ENCODE results near the gene KTN1.
A peak's percentile ranks its signal among the peaks of the same experiment; 100 is the strongest.

KTN1 gene

DNA sequence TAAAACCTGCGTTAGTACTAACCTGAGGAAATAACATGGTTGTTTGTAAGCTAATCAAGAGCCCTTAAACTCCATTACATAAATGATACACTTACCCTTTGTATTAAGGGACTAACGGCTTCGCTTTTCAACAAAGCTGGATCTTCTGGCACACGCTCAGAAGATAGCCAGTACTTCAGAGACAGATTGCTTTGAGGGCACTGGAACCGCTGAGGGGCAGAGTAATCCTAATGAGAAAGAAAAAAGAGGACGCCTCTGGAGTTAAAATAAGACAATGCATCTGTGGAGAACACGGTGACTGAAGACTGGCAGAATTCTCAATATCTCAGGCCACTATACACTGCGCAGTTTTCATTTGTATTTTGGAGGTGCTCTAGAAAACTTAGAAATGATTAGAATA, 1.5 kb upstream of the KTN1 start:
- DNase-seq = no peak

GRCh38 chr14:55580470-55581341, 699 bp downstream of the KTN1 start:
- no peak for DNase-seq

DNA sequence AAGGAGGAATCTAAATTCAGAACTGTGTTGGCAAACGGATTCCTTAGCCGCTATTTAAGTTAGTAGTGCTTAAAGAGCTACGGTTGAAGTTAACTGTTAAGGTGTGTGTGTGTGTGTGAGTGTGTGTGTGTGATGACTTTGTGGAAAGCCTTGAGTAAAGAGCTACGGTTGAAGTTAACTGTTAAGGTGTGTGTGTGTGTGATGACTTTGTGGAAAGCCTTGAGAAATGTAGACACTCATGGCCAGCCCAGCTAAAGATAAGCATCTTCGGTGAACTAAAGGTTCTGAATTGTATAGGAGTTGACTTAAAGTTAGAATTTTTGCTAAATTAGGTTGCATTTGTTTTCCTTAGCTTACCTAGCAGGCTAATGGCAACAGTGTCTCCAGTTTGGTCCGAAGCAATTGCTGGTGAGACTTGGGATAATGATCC, 1.4 kb downstream of the KTN1 start:
- no peak for DNase-seq

DNA sequence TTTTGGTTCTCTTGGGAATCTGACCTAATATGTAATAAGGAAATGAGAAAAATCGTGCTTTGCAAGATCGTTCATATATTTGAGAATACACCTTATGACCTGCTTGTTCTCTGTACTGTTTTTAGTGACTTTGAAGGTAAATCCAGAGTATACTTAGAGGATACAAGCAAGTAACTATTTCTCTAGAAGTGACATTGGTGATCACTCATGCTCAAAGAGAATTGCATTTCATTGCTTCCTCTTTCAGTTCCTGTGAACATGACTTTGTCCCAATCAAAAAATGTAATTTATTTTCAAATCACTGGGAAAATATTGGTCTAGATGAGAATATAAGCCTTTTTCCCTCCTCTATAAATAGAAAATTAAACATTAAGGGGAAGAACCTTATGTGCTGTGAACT, 2.7 kb downstream of the KTN1 start:
- no peak for DNase-seq

DNA sequence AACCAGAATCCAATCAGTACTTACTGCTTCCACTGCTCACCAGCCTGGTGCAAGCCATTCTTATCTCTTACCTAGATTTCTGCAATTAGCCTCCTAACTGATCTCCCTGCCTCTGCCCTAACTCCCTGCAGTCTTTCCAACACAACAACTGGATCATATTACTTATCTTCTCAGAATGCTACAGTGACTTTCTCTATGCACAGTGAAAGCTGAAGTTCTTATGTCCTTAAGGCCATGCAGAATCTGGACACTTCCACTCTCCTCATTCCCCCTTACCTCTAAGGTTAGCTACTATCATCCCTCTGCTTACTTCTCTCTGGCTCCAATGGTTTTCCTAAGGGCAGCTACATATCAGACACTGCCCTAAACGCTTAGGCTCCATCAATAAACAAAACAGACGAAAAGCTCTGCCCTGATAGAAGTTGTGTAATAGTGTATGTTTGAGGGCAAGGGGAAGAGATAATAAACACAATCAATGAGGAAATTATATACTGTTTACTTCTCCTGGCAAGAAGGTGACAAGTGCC, 4.0 kb downstream of the KTN1 start:
- DNase-seq = peak; percentile 42

GRCh38 chr14:55585854-55586253, 5.8 kb downstream of the KTN1 start:
- no peak for DNase-seq

GRCh38 chr14:55586411-55586810, 6.4 kb downstream of the KTN1 start:
- no peak for DNase-seq

GRCh38 chr14:55587847-55588246, 7.8 kb downstream of the KTN1 start:
- DNase-seq = no peak

GRCh38 chr14:55588259-55588699, 8.3 kb downstream of the KTN1 start:
- DNase-seq = no peak

DNA sequence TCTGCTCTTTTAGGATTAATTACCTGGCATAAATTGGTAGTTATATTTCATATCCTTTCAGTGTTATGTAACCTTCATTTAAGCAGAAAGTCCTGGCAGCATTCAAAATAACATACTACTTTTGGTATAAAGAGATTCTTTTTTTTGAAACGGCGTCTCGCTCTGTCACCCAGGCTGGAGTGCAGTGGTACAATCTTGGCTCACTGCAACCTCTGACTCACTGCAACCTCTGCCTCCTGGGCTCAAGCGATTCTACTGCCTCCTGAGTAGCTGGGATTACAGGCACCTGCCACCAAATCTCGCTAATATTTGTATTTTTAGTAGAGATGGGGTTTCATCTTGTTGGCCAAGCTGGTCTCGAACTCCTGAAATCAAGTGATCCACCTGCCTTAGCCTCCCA, 9.2 kb downstream of the KTN1 start:
- DNase-seq = no peak

GRCh38 chr14:55592436-55592835, 12.4 kb downstream of the KTN1 start:
- no peak for DNase-seq

GRCh38 chr14:55593698-55594097, 13.7 kb downstream of the KTN1 start:
- no peak for DNase-seq

- DNase-seq = peak; percentile 78
Observed at GRCh38 chr14:55599250-55599879, 19.4 kb downstream of the KTN1 start.

- no peak for DNase-seq
Observed at GRCh38 chr14:55600784-55601561, 21.0 kb downstream of the KTN1 start.

DNA sequence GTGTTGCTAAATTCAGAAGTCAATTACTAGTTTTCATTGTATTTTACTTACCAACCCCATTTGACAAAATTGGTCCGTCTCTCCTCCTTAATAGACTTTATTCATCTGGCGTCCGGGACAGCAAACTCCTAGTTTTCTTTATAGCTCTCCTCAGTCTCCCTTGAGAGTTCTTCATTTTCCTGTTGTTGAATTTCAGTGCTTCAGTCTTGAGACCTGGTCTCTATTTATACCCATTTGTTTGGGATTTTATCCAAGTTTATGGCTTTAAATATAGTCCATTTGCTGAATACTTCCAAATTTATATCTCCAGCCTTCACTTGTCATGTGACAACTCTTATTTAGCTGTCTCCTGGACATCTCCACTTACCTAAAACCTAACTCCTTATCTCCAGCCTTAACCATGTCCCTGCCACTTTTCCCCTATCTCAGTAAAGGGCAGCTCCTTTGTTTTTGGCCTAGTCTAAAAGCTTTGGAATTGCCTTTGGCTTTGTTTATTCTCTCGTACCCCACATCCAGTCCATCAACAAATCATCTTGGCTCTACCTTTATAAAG, 23.5 kb downstream of the KTN1 start:
- no peak for DNase-seq

- DNase-seq = no peak
Observed at GRCh38 chr14:55604488-55604887, 24.5 kb downstream of the KTN1 start.

- no peak for DNase-seq
Observed at GRCh38 chr14:55604900-55605418, 25.0 kb downstream of the KTN1 start.

- no peak for DNase-seq
Observed at GRCh38 chr14:55605793-55606192, 25.8 kb downstream of the KTN1 start.

GRCh38 chr14:55607386-55607785, 27.4 kb downstream of the KTN1 start:
- no peak for DNase-seq

GRCh38 chr14:55609681-55610080, 29.7 kb downstream of the KTN1 start:
- DNase-seq = no peak

GRCh38 chr14:55610713-55611370, 30.8 kb downstream of the KTN1 start:
- DNase-seq = no peak

DNA sequence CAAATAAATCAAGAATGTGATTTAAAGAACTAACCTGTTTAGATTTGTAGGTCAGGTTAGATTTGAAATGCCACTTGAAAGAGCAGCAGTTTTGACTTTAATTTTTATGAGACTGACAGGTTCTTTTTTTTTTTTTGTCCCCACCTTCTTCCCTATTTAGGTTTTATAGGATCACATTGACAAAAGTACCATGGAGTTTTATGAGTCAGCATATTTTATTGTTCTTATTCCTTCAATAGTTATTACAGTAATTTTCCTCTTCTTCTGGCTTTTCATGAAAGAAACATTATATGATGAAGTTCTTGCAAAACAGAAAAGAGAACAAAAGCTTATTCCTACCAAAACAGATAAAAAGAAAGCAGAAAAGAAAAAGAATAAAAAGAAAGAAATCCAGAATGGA, 31.9 kb downstream of the KTN1 start:
- no peak for DNase-seq

Data from NCI-H2029 treated with DMSO at 0.1 percent for 48 hours (cell line).